HG02870 (cell line): ENCODE data around the gene IGSF21.
"Not testable (repeated sequence)": the region's sequence is repeated elsewhere in the genome, so short reads cannot be mapped to it uniquely, and the experiment has no call there.

ENCODE experiments used
- ATAC-seq: cut with Tn5 transposase; IDR thresholded peaks from one replicate; pipeline ENCODE4 v1.9.1; 2021; ENCODE audit warnings: mild to moderate bottlenecking, moderate library complexity; ENCODE audit not compliant: unreplicated experiment

The IGSF21 gene

GRCh38 chr1:18414872-18415447 lies 307.4 kb downstream of the IGSF21 start:
- no peak for ATAC-seq

DNA sequence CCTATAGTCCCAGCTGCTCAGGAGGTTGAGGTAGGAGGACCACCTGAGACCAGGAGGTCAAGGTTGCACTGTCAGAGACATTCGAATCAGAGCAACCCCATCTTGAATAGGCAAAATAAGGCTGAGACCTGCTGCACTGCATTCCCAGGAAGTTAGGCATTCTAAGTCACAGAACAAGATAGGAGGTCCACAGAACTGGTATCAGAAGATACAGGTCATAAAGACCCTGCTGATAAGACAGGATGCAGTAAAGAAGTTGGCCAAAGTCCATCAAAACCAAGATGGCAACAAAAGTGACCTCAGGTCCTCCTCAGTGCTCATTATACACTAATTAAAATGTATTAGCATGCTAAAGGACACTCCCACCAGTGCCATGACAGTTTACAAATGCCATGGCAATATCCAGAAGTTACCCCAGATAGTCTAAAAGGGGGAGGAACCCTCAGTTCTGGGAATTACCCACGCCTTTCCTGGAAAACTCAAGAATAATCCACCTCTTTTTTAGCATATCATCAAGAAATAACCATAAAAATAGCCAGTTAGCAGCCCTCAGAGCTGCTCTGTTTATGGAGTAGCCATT lies 307.9 kb downstream of the IGSF21 start:
- ATAC-seq: no peak

- not testable (repeated sequence) for ATAC-seq
Measured at GRCh38 chr1:18416126-18416525, 308.5 kb downstream of the IGSF21 start.

- no peak for ATAC-seq
Measured at GRCh38 chr1:18417316-18418269, 310.0 kb downstream of the IGSF21 start.

- ATAC-seq: no peak
Measured at GRCh38 chr1:18419113-18419844, 311.7 kb downstream of the IGSF21 start.

- ATAC-seq: no peak
Measured at GRCh38 chr1:18419845-18420184, 312.2 kb downstream of the IGSF21 start.

GRCh38 chr1:18422076-18422777 lies 314.6 kb downstream of the IGSF21 start:
- ATAC-seq: no peak

DNA sequence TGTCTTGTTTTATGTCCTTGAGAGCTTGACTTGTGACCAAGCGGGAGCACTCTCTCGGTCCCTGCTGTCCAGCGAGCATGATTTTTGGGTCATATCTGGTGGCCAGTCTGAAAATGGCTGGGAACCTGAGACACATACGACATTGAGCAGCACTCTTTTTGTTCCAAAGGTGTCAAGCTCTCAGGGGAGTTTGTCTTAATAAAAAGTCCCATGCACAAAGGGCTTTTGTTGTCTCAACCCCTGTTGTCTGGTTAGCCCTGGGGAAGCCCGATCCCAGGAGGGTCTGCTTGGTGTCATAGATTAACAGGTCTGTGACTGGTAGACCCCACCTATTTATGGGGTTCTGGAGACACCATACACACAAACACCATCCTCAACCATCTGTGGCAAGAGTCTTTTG lies 315.4 kb downstream of the IGSF21 start:
- no peak for ATAC-seq

GRCh38 chr1:18426580-18426979 lies 319.0 kb downstream of the IGSF21 start:
- no peak for ATAC-seq
